HEK293 (cell line): Measurements from ENCODE around the gene GSK3B.
A peak's percentile ranks its signal among the peaks of the same experiment; 100 is the strongest.

ENCODE experiments used
- AEBP2 ChIP-seq: fragments of 450-650 bp; formaldehyde crosslinking; IDR thresholded peaks from 2 replicates; pipeline ENCODE4 v1.5.1; 2016; ENCODE audit warnings: missing biosample characterization, missing genetic modification characterization, borderline replicate concordance
- BCL11B ChIP-seq: fragments of 450-650 bp; formaldehyde crosslinking; IDR thresholded peaks from 2 replicates; pipeline ENCODE4 v1.5.1; 2016; ENCODE audit warnings: low read depth, missing biosample characterization, missing genetic modification characterization
- FEZF1 ChIP-seq: fragments of 450-650 bp; formaldehyde crosslinking; IDR thresholded peaks from 2 replicates; pipeline ENCODE4 v1.5.1; 2016; ENCODE audit warnings: missing biosample characterization, missing genetic modification characterization
- MZF1 ChIP-seq: fragments of 450-650 bp; formaldehyde crosslinking; IDR thresholded peaks from 2 replicates; pipeline ENCODE4 v1.5.1; 2017; ENCODE audit warnings: missing biosample characterization, missing genetic modification characterization, borderline replicate concordance
- SCRT1 ChIP-seq: fragments of 450-650 bp; formaldehyde crosslinking; IDR thresholded peaks from 2 replicates; pipeline ENCODE4 v1.5.1; 2016; ENCODE audit warnings: missing biosample characterization, missing genetic modification characterization, borderline replicate concordance
- SP2 ChIP-seq: fragments of 450-650 bp; formaldehyde crosslinking; IDR thresholded peaks from 2 replicates; pipeline ENCODE4 v1.5.1; 2016; ENCODE audit warnings: missing biosample characterization, missing genetic modification characterization
- SP3 ChIP-seq: fragments of 450-650 bp; formaldehyde crosslinking; IDR thresholded peaks from 2 replicates; pipeline ENCODE4 v1.5.1; 2016; ENCODE audit warnings: missing biosample characterization, missing genetic modification characterization
- YY1 ChIP-seq: fragments of 450-650 bp; formaldehyde crosslinking; IDR thresholded peaks from 2 replicates; pipeline ENCODE4 v1.5.1; 2018; ENCODE audit warnings: missing biosample characterization, missing genetic modification characterization
- ZEB2 ChIP-seq: fragments of 450-650 bp; formaldehyde crosslinking; IDR thresholded peaks from 2 replicates; pipeline ENCODE4 v1.5.1; 2016; ENCODE audit warnings: missing biosample characterization, missing genetic modification characterization
- ZFP3 ChIP-seq: fragments of 450-650 bp; formaldehyde crosslinking; IDR thresholded peaks from 2 replicates; pipeline ENCODE4 v1.5.1; 2016; ENCODE audit warnings: low read depth, missing biosample characterization, missing genetic modification characterization
- ZNF121 ChIP-seq: fragments of 450-650 bp; formaldehyde crosslinking; IDR thresholded peaks from 2 replicates; pipeline ENCODE4 v1.5.1; 2016; ENCODE audit warnings: missing biosample characterization, missing genetic modification characterization
- ZNF146 ChIP-seq: fragments of 450-650 bp; formaldehyde crosslinking; IDR thresholded peaks from 2 replicates; pipeline ENCODE4 v1.5.1; 2016; ENCODE audit warnings: missing biosample characterization, missing genetic modification characterization
- ZNF23 ChIP-seq: fragments of 450-650 bp; formaldehyde crosslinking; IDR thresholded peaks from 2 replicates; pipeline ENCODE4 v1.5.1; 2016; ENCODE audit warnings: missing biosample characterization, missing genetic modification characterization, borderline replicate concordance
- ZNF280C ChIP-seq: fragments of 450-650 bp; formaldehyde crosslinking; IDR thresholded peaks from 2 replicates; pipeline ENCODE4 v1.5.1; 2016; ENCODE audit warnings: missing biosample characterization, missing genetic modification characterization
- ZNF280D ChIP-seq: fragments of 450-650 bp; formaldehyde crosslinking; IDR thresholded peaks from 2 replicates; pipeline ENCODE4 v1.5.1; 2016; ENCODE audit warnings: missing biosample characterization, missing genetic modification characterization
- ZNF292 ChIP-seq: fragments of 450-650 bp; formaldehyde crosslinking; IDR thresholded peaks from 2 replicates; pipeline ENCODE4 v1.5.1; 2016; ENCODE audit warnings: low read depth, missing biosample characterization, missing genetic modification characterization, borderline replicate concordance
- ZNF324 ChIP-seq: fragments of 450-650 bp; formaldehyde crosslinking; IDR thresholded peaks from 2 replicates; pipeline ENCODE4 v1.5.1; 2016; ENCODE audit warnings: missing biosample characterization, missing genetic modification characterization
- ZNF366 ChIP-seq: fragments of 450-650 bp; formaldehyde crosslinking; conservative IDR thresholded peaks from 2 replicates; pipeline ENCODE4 v1.5.1; 2016; ENCODE audit warnings: missing biosample characterization, missing genetic modification characterization
- ZNF398 ChIP-seq: fragments of 450-650 bp; formaldehyde crosslinking; IDR thresholded peaks from 2 replicates; pipeline ENCODE4 v1.5.1; 2017; ENCODE audit warnings: missing biosample characterization, missing genetic modification characterization
- ZNF449 ChIP-seq: fragments of 450-650 bp; formaldehyde crosslinking; IDR thresholded peaks from 2 replicates; pipeline ENCODE4 v1.5.1; 2017; ENCODE audit warnings: missing biosample characterization, mild to moderate bottlenecking, missing genetic modification characterization, moderate library complexity
- ZNF514 ChIP-seq: fragments of 450-650 bp; formaldehyde crosslinking; IDR thresholded peaks from 2 replicates; pipeline ENCODE4 v1.5.1; 2016; ENCODE audit warnings: missing biosample characterization, missing genetic modification characterization
- ZNF544 ChIP-seq: fragments of 450-650 bp; formaldehyde crosslinking; IDR thresholded peaks from 2 replicates; pipeline ENCODE4 v1.5.0; 2017; ENCODE audit warnings: missing biosample characterization, missing genetic modification characterization
- ZNF629 ChIP-seq: fragments of 450-650 bp; formaldehyde crosslinking; IDR thresholded peaks from 2 replicates; pipeline ENCODE4 v1.5.1; 2017; ENCODE audit warnings: missing biosample characterization, missing genetic modification characterization
- ZNF645 ChIP-seq: fragments of 450-650 bp; formaldehyde crosslinking; IDR thresholded peaks from 2 replicates; pipeline ENCODE4; 2016; ENCODE audit warnings: missing biosample characterization, missing genetic modification characterization
- ZNF692 ChIP-seq: fragments of 450-650 bp; formaldehyde crosslinking; IDR thresholded peaks from 2 replicates; pipeline ENCODE4 v1.5.1; 2016; ENCODE audit warnings: missing biosample characterization, missing genetic modification characterization
- ZNF747 ChIP-seq: fragments of 450-650 bp; formaldehyde crosslinking; IDR thresholded peaks from 2 replicates; pipeline ENCODE4 v1.5.1; 2016; ENCODE audit warnings: missing biosample characterization, missing genetic modification characterization
- ZNF837 ChIP-seq: fragments of 450-650 bp; formaldehyde crosslinking; IDR thresholded peaks from 2 replicates; pipeline ENCODE4 v1.5.1; 2016; ENCODE audit warnings: missing biosample characterization, missing genetic modification characterization

The GSK3B gene

GRCh38 chr3:120048355-120049041, 45.7 kb downstream of the GSK3B start (continued):
- TF ChIP-seq SP3 (no peak), ZNF449 (tag by site-specific recombination) (peak; percentile 96), MZF1 (peak; percentile 25; the same call in 1 of the 2 replicates), SP2 (tag by site-specific recombination) (no peak), FEZF1 (peak; percentile 89), ZEB2 (tag by site-specific recombination) (no peak), ZNF146 (tag by site-specific recombination) (no peak), ZNF837 (tag by site-specific recombination) (no peak), ZNF292 (tag by site-specific recombination) (no peak), ZFP3 (tag by site-specific recombination) (no peak), ZNF398 (tag by site-specific recombination) (no peak), ZNF544 (tag by site-specific recombination) (no peak), ZNF645 (tag by site-specific recombination) (no peak), ZNF121 (tag by site-specific recombination) (no peak), ZNF324 (tag by site-specific recombination) (no peak), ZNF280D (tag by site-specific recombination) (no peak), ZNF747 (tag by site-specific recombination) (no peak), ZNF692 (no peak), ZNF629 (tag by site-specific recombination) (peak; percentile 30; the same call in 1 of the 2 replicates), BCL11B (tag by site-specific recombination) (peak; percentile 67), ZNF514 (no peak), ZNF366 (tag by site-specific recombination) (no peak), YY1 (tag by site-specific recombination) (no peak), ZNF280C (tag by site-specific recombination) (no peak), AEBP2 (tag by site-specific recombination) (no peak), SCRT1 (tag by site-specific recombination) (no peak), ZNF23 (no peak)
